CD4-positive, CD25-positive, alpha-beta regulatory T cell (primary cell): ENCODE data around the gene ESR1. TPM values are rescaled to one million over a fixed set of nuclear protein-coding genes. Genes with fewer than 3 reads are reported as not detected.
A peak's percentile ranks its signal among the peaks of the same experiment; 100 is the strongest.
"Not testable (repeated sequence)": the region's sequence is repeated elsewhere in the genome, so short reads cannot be mapped to it uniquely, and the experiment has no call there.

ENCODE experiments used
- ATAC-seq, 2 donors: fragments of 150-1000 bp; cut with Tn5 transposase; one replicate each; pipeline ENCODE4 v1.10.0; 2021; ENCODE audit warnings: low read depth in 2 of 2, moderate number of reproducible peaks in 2 of 2, moderate library complexity in 1 of 2
- DNase-seq, 3 donors: peaks; one replicate each; pipeline versions ENCODE4 v3.0.0 to v3.0.0-alpha.2; 2012 to 2022; ENCODE audit warnings: mixed read lengths in 1 of 3
- H3K27ac ChIP-seq: one replicate; pipeline ENCODE4 v1.7.0; 2013; ENCODE audit warnings: mild to moderate bottlenecking, low read length; ENCODE audit not compliant: insufficient read depth, poor library complexity, severe bottlenecking
- H3K27me3 ChIP-seq: one replicate; pipeline ENCODE4 v1.7.0; 2013; ENCODE audit warnings: low read length; ENCODE audit not compliant: control insufficient read depth, insufficient read depth
- H3K36me3 ChIP-seq: one replicate; pipeline ENCODE4 v1.7.0; 2013; ENCODE audit warnings: mild to moderate bottlenecking, low read length, moderate library complexity; ENCODE audit not compliant: control insufficient read depth, insufficient read depth
- H3K4me1 ChIP-seq: 2 replicates; pipeline ENCODE4 v1.7.0; 2013; ENCODE audit warnings: mild to moderate bottlenecking, low read length; ENCODE audit not compliant: insufficient read depth, control insufficient read depth, poor library complexity, severe bottlenecking
- H3K4me3 ChIP-seq: one replicate; pipeline ENCODE4 v1.7.0; 2013; ENCODE audit warnings: low read depth, mild to moderate bottlenecking, low read length, moderate library complexity
- H3K9me3 ChIP-seq, 2 experiments: 1 replicate in 1 of 2; 2 replicates in 1 of 2; pipeline ENCODE4 v1.7.0; 2013; ENCODE audit warnings: low read length in 2 of 2, mild to moderate bottlenecking in 1 of 2, moderate library complexity in 1 of 2; ENCODE audit not compliant: control insufficient read depth in 2 of 2
- H3K27ac Mint-ChIP-seq, 3 donors: one replicate each; pipeline ENCODE4 v1.8.0; 2020 to 2022; ENCODE audit warnings: mild to moderate bottlenecking in 3 of 3, mixed read lengths in 3 of 3, moderate library complexity in 2 of 3
- H3K27me3 Mint-ChIP-seq: one replicate; pipeline ENCODE4 v1.8.0; 2022; ENCODE audit warnings: mild to moderate bottlenecking, mixed read lengths
- H3K36me3 Mint-ChIP-seq: one replicate; pipeline ENCODE4 v1.8.0; 2020; ENCODE audit warnings: mixed read lengths
- H3K4me1 Mint-ChIP-seq, 4 donors: one replicate each; pipeline ENCODE4 v1.8.0; 2020 to 2022; ENCODE audit warnings: mixed read lengths in 4 of 4, mild to moderate bottlenecking in 1 of 4
- H3K4me3 Mint-ChIP-seq, 4 donors: one replicate each; pipeline ENCODE4 v1.8.0; 2020 to 2022; ENCODE audit warnings: mild to moderate bottlenecking in 4 of 4, mixed read lengths in 4 of 4, moderate library complexity in 3 of 4
- H3K9me3 Mint-ChIP-seq, 7 donors: one replicate each; pipeline ENCODE4 v1.8.0; 2020 to 2022; ENCODE audit warnings: mixed read lengths in 7 of 7, mild to moderate bottlenecking in 3 of 7, moderate library complexity in 2 of 7
- polyA plus RNA-seq, 4 donors: library from polyadenylated mRNA; unstranded; fragments of 300-500 nt; fragmentation: Illumina TruSeq; gene quantifications; one replicate each; pipeline ENCODE4 v1.2.3, GENCODE V29; 2021
- total RNA-seq: library from RNA; stranded (reverse); gene quantifications from one replicate; pipeline ENCODE4 v1.2.3, GENCODE V29; 2022

The ESR1 gene
- total and polyA plus RNA-seq, 5 donors from 2014 or later: 0.18 to 4.7 (median 0.68) TPM

GRCh38 chr6:151899796-151900195 is 92.3 kb downstream of the ESR1 start:
- H3K4me3 Mint-ChIP-seq, H3K27me3 Mint-ChIP-seq, H3K4me3 ChIP-seq, H3K4me1 Mint-ChIP-seq, H3K9me3 ChIP-seq, H3K36me3 Mint-ChIP-seq, H3K36me3 ChIP-seq, H3K27ac ChIP-seq, H3K4me1 ChIP-seq, H3K27me3 ChIP-seq, H3K27ac Mint-ChIP-seq, ATAC-seq, DNase-seq: not testable (repeated sequence)
- peaks cover 0 to 20% (median 7%) of the 10 kb centered on the region in 7 donors for H3K9me3 Mint-ChIP-seq

GRCh38 chr6:151900256-151900655 is 92.8 kb downstream of the ESR1 start:
- H3K4me1 Mint-ChIP-seq: no peaks in the 10 kb centered on the region
- H3K27ac Mint-ChIP-seq: peak overlapping the region in 1 of 3 donors; percentile 24
- H3K36me3 Mint-ChIP-seq: peaks cover 8% of the 10 kb centered on the region
- no peaks in the 10 kb centered on the region for H3K27me3 Mint-ChIP-seq
- no peaks in the 10 kb centered on the region for H3K4me1 ChIP-seq
- no peaks in the 10 kb centered on the region for H3K27me3 ChIP-seq
- no peak overlapping the region for H3K4me3 ChIP-seq
- DNase-seq: no peak
- H3K4me3 Mint-ChIP-seq: no peak overlapping the region
- no peaks in the 10 kb centered on the region for H3K9me3 ChIP-seq
- no peak overlapping the region for H3K27ac ChIP-seq
- ATAC-seq: no peak
- H3K36me3 ChIP-seq: no peaks in the 10 kb centered on the region
- H3K9me3 Mint-ChIP-seq: peaks cover 0 to 20% (median 6%) of the 10 kb centered on the region in 7 donors

GRCh38 chr6:151901009-151901411 is 93.5 kb downstream of the ESR1 start:
- H3K4me1 Mint-ChIP-seq: no peaks in the 10 kb centered on the region
- Histone ChIP-seq H3K27me3 (no peaks in the 10 kb centered on the region), H3K36me3 (no peaks in the 10 kb centered on the region), H3K4me3 (no peak overlapping the region), H3K9me3 (no peaks in the 10 kb centered on the region), H3K27ac (no peak overlapping the region), H3K4me1 (no peaks in the 10 kb centered on the region)
- H3K27ac Mint-ChIP-seq: no peak overlapping the region
- H3K36me3 Mint-ChIP-seq: peaks cover 8% of the 10 kb centered on the region
- H3K27me3 Mint-ChIP-seq: no peaks in the 10 kb centered on the region
- DNase-seq: no peak
- H3K4me3 Mint-ChIP-seq: no peak overlapping the region
- peaks cover 0 to 20% (median 5%) of the 10 kb centered on the region in 7 donors for H3K9me3 Mint-ChIP-seq
- ATAC-seq: no peak

- Mint-ChIP-seq H3K4me3 (no peak overlapping the region), H3K27me3 (no peaks in the 10 kb centered on the region), H3K9me3 (peaks cover 0 to 10% (median 0%) of the 10 kb centered on the region in 7 donors), H3K27ac (no peak overlapping the region), H3K36me3 (peaks cover 8% of the 10 kb centered on the region), H3K4me1 (no peaks in the 10 kb centered on the region)
- Histone ChIP-seq H3K27ac (no peak overlapping the region), H3K4me3 (no peak overlapping the region), H3K4me1 (no peaks in the 10 kb centered on the region), H3K36me3 (no peaks in the 10 kb centered on the region), H3K27me3 (no peaks in the 10 kb centered on the region), H3K9me3 (no peaks in the 10 kb centered on the region)
- ATAC-seq (no peak), DNase-seq (no peak)
These were observed 97.1 kb downstream of the ESR1 start for GRCh38 chr6:151904631-151905030.

- Mint-ChIP-seq H3K4me1 (no peaks in the 10 kb centered on the region), H3K27me3 (no peaks in the 10 kb centered on the region), H3K9me3 (peaks cover 0 to 6% (median 0%) of the 10 kb centered on the region in 7 donors), H3K27ac (no peak overlapping the region), H3K4me3 (no peak overlapping the region), H3K36me3 (peaks cover 8% of the 10 kb centered on the region)
- DNase-seq: no peak
- no peak overlapping the region for H3K27ac ChIP-seq
- H3K27me3 ChIP-seq: no peaks in the 10 kb centered on the region
- H3K4me3 ChIP-seq: no peak overlapping the region
- ATAC-seq: no peak
- H3K36me3 ChIP-seq: no peaks in the 10 kb centered on the region
- no peaks in the 10 kb centered on the region for H3K9me3 ChIP-seq
- no peaks in the 10 kb centered on the region for H3K4me1 ChIP-seq
These were observed 97.6 kb downstream of the ESR1 start for GRCh38 chr6:151905072-151905471.

GRCh38 chr6:151905854-151906253 is 98.4 kb downstream of the ESR1 start:
- no peaks in the 10 kb centered on the region for H3K4me1 ChIP-seq

GRCh38 chr6:151911401-151911800 is 103.9 kb downstream of the ESR1 start:
- DNase-seq (no peak), ATAC-seq (no peak)
- Histone ChIP-seq H3K27ac (no peak overlapping the region), H3K4me3 (no peak overlapping the region), H3K4me1 (no peaks in the 10 kb centered on the region), H3K36me3 (no peaks in the 10 kb centered on the region), H3K27me3 (no peaks in the 10 kb centered on the region), H3K9me3 (no peaks in the 10 kb centered on the region)
- H3K27me3 Mint-ChIP-seq: no peaks in the 10 kb centered on the region
- H3K9me3 Mint-ChIP-seq: peaks cover 0 to 2% (median 0%) of the 10 kb centered on the region in 7 donors
- no peak overlapping the region for H3K4me3 Mint-ChIP-seq
- no peak overlapping the region for H3K27ac Mint-ChIP-seq
- no peaks in the 10 kb centered on the region for H3K36me3 Mint-ChIP-seq
- no peaks in the 10 kb centered on the region for H3K4me1 Mint-ChIP-seq

More at GRCh38 chr6:151905854-151906253, 98.4 kb downstream of the ESR1 start:
- H3K27ac ChIP-seq: no peak overlapping the region
- H3K4me3 Mint-ChIP-seq: no peak overlapping the region
- H3K27me3 ChIP-seq: no peaks in the 10 kb centered on the region
- no peaks in the 10 kb centered on the region for H3K27me3 Mint-ChIP-seq
- H3K9me3 Mint-ChIP-seq: peaks cover 0 to 2% (median 0%) of the 10 kb centered on the region in 7 donors
- no peaks in the 10 kb centered on the region for H3K4me1 Mint-ChIP-seq
- no peak overlapping the region for H3K27ac Mint-ChIP-seq
- no peak overlapping the region for H3K4me3 ChIP-seq
- no peaks in the 10 kb centered on the region for H3K36me3 Mint-ChIP-seq
- H3K9me3 ChIP-seq: no peaks in the 10 kb centered on the region
- H3K36me3 ChIP-seq: no peaks in the 10 kb centered on the region
- DNase-seq (no peak), ATAC-seq (no peak)

- ATAC-seq (no peak), DNase-seq (no peak)
- no peaks in the 10 kb centered on the region for H3K4me1 Mint-ChIP-seq
- H3K4me3 Mint-ChIP-seq: no peak overlapping the region
- H3K9me3 Mint-ChIP-seq: peaks cover 0 to 2% (median 0%) of the 10 kb centered on the region in 7 donors
- H3K36me3 Mint-ChIP-seq: no peaks in the 10 kb centered on the region
- H3K27me3 Mint-ChIP-seq: no peaks in the 10 kb centered on the region
- no peaks in the 10 kb centered on the region for H3K36me3 ChIP-seq
- no peak overlapping the region for H3K27ac ChIP-seq
- no peak overlapping the region for H3K4me3 ChIP-seq
- H3K9me3 ChIP-seq: no peaks in the 10 kb centered on the region
- H3K27me3 ChIP-seq: no peaks in the 10 kb centered on the region
- no peak overlapping the region for H3K27ac Mint-ChIP-seq
- H3K4me1 ChIP-seq: no peaks in the 10 kb centered on the region
These were observed 107.0 kb downstream of the ESR1 start for GRCh38 chr6:151914484-151914883.
